ENCODE data around the gene CCL24. TPM values are rescaled to one million over a fixed set of nuclear protein-coding genes. Genes with fewer than 3 reads are reported as not detected.
A peak's percentile ranks its signal among the peaks of the same experiment; 100 is the strongest.
"Not testable (repeated sequence)": the region's sequence is repeated elsewhere in the genome, so short reads cannot be mapped to it uniquely, and the experiment has no call there.

The CCL24 gene
- polyA plus RNA-seq, 4 donors, result 2.9 to 76.7 (median 31.6) TPM

DNA sequence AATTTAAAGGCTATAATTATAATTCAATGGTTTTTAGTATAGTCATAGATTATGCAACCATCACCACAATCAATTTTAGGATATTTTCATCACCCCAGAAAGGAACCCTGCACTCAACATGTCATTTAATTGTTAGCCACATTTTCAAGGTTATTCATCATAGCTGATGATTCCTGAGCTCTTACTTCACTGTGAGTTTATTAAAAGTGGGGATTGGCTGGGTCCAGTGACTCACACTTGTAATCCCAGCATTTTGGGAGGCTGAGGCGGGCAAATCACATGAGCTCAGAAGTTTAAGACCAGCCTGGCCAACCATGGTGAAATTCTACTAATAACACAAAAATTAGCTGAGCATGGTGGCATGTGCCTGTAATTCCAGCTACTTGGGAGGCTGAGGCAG is 42.4 kb downstream of the CCL24 start:
- no peaks in the 10 kb centered on the region for H3K9me3 ChIP-seq (ENCODE audit: control insufficient read depth in 2 of 2, insufficient read depth in 1 of 2, low read depth in 1 of 2, low read length in 1 of 2)
- H3K27me3 ChIP-seq (ENCODE audit: control insufficient read depth in 3 of 3, insufficient read depth in 3 of 3, low read length in 3 of 3), result no peaks in the 10 kb centered on the region
- no peaks in the 10 kb centered on the region for H3K4me1 ChIP-seq (ENCODE audit: control insufficient read depth in 3 of 3, insufficient read depth in 2 of 3, low read depth in 1 of 3, low read length in 2 of 3)
- DNase-seq (no peak), FAIRE-seq (no peak)
- no peak overlapping the region for H3K4me3 ChIP-seq (ENCODE audit: low read depth in 1 of 3, low read length in 3 of 3)
- WGBS, 3 donors, result 88 to 100% (median 91%) methylated on average over 1 of the region's 1 CpG
- H3K27ac ChIP-seq (ENCODE audit: low read depth in 1 of 3, low read length in 2 of 3), result no peak overlapping the region
- H3K36me3 ChIP-seq (ENCODE audit: control insufficient read depth in 3 of 3, insufficient read depth in 2 of 3, low read depth in 1 of 3, low read length in 3 of 3), result no peaks in the 10 kb centered on the region

GRCh38 chr7:75762350-75762917 is 51.2 kb downstream of the CCL24 start:
- Histone ChIP-seq H3K27ac (ENCODE audit: low read depth in 1 of 3, low read length in 2 of 3) (no peak overlapping the region), H3K4me3 (ENCODE audit: low read depth in 1 of 3, low read length in 3 of 3) (no peak overlapping the region), H3K4me1 (ENCODE audit: control insufficient read depth in 3 of 3, insufficient read depth in 2 of 3, low read depth in 1 of 3, low read length in 2 of 3) (no peaks in the 10 kb centered on the region), H3K27me3 (ENCODE audit: control insufficient read depth in 3 of 3, insufficient read depth in 3 of 3, low read length in 3 of 3) (no peaks in the 10 kb centered on the region), H3K9me3 (ENCODE audit: control insufficient read depth in 2 of 2, insufficient read depth in 1 of 2, low read depth in 1 of 2, low read length in 1 of 2) (no peaks in the 10 kb centered on the region), H3K36me3 (ENCODE audit: control insufficient read depth in 3 of 3, insufficient read depth in 2 of 3, low read depth in 1 of 3, low read length in 3 of 3) (peaks cover 0 to 2% (median 0%) of the 10 kb centered on the region in 3 donors)
- 4 to 13% (median 5%) methylated on average over 2 of the region's 2 CpGs for WGBS, 3 donors
- DNase-seq (peak; percentile 50 to 58), FAIRE-seq (no peak)

GRCh38 chr7:75761801-75762200 is 51.8 kb downstream of the CCL24 start:
- 70 to 88% (median 74%) methylated on average over 3 of the region's 3 CpGs for WGBS, 3 donors
- not testable (repeated sequence) for H3K9me3 ChIP-seq (ENCODE audit: control insufficient read depth in 2 of 2, insufficient read depth in 1 of 2, low read depth in 1 of 2, low read length in 1 of 2); H3K36me3 ChIP-seq (ENCODE audit: control insufficient read depth in 3 of 3, insufficient read depth in 2 of 3, low read depth in 1 of 3, low read length in 3 of 3); H3K4me3 ChIP-seq (ENCODE audit: low read depth in 1 of 3, low read length in 3 of 3); H3K4me1 ChIP-seq (ENCODE audit: control insufficient read depth in 3 of 3, insufficient read depth in 2 of 3, low read depth in 1 of 3, low read length in 2 of 3); H3K27ac ChIP-seq (ENCODE audit: low read depth in 1 of 3, low read length in 2 of 3); FAIRE-seq; DNase-seq; H3K27me3 ChIP-seq (ENCODE audit: control insufficient read depth in 3 of 3, insufficient read depth in 3 of 3, low read length in 3 of 3)

Other genes with a start within 250 kb of the CCL24 start
- 1 to 10 TPM in 3 of 4 donors, under 1 TPM in 1; 0.22 to 7.1 (median 2.2) TPM for gene HIP1, start 74.9 kb downstream of the CCL24 start, polyA plus RNA-seq
- 1 to 10 TPM in 1 of 4 donors, not detected in 3; 3.7 TPM for gene CCL26, start 41.6 kb downstream of the CCL24 start, polyA plus RNA-seq
- gene RHBDD2, start 65.2 kb upstream of the CCL24 start, polyA plus RNA-seq, result 10 to 100 TPM; 55.4 to 67.0 (median 58.0) TPM
- 100 to 1,000 TPM in 3 of 4 donors, 10 to 100 TPM in 1; 80.5 to 461 (median 262) TPM for gene POR, start 101.3 kb upstream of the CCL24 start, polyA plus RNA-seq
- 100 to 1,000 TPM in 2 of 4 donors, 10 to 100 TPM in 2; 64.7 to 207 (median 151) TPM for gene TMEM120A, start 180.8 kb upstream of the CCL24 start, polyA plus RNA-seq
- 10 to 100 TPM; 25.9 to 62.3 (median 39.9) TPM for gene STYXL1, start 234.2 kb upstream of the CCL24 start, polyA plus RNA-seq
- 100 to 1,000 TPM; 143 to 172 (median 163) TPM for gene MDH2, start 234.3 kb upstream of the CCL24 start, polyA plus RNA-seq

All from small intestine (tissue), 7 donors.